Measurements from ENCODE around the gene GNB4.

DNA sequence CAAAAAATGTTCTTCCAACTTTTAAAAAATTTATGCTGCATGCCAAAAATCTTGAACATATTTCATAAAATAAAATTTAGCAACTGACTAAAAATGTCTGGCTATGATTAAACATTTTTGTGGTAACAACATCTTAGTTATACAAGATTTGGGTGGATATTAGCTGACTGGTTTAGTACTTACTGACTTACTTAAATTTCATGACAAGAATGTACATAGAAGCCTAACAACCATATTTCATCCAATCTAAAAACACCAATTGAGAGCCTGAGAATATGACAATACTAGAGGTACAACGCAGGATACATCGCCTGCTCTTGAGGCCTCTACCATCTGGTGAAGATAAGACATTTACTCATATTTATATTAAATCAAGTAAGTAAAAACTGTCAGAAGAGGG is 34.6 kb downstream of the GNB4 start:
- TF ChIP-seq EZH2 (IDR thresholded peaks at IDR 0.05; ENCODE audit: insufficient read depth, low read length), result no peak
- TF ChIP-seq, protein P1, sequence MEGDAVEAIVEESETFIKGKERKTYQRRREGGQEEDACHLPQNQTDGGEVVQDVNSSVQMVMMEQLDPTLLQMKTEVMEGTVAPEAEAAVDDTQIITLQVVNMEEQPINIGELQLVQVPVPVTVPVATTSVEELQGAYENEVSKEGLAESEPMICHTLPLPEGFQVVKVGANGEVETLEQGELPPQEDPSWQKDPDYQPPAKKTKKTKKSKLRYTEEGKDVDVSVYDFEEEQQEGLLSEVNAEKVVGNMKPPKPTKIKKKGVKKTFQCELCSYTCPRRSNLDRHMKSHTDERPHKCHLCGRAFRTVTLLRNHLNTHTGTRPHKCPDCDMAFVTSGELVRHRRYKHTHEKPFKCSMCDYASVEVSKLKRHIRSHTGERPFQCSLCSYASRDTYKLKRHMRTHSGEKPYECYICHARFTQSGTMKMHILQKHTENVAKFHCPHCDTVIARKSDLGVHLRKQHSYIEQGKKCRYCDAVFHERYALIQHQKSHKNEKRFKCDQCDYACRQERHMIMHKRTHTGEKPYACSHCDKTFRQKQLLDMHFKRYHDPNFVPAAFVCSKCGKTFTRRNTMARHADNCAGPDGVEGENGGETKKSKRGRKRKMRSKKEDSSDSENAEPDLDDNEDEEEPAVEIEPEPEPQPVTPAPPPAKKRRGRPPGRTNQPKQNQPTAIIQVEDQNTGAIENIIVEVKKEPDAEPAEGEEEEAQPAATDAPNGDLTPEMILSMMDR (IDR thresholded peaks at IDR 0.05; ENCODE audit: insufficient read depth, low read depth, low read length), result no peak

Data from astrocyte (in vitro differentiated cells and primary cell).